Kidney epithelial cell (primary cell): ENCODE measurements around the gene CHPT1. TPM values are rescaled to one million over a fixed set of nuclear protein-coding genes. Genes with fewer than 3 reads are reported as not detected.
"Not testable (repeated sequence)": the region's sequence is repeated elsewhere in the genome, so short reads cannot be mapped to it uniquely, and the experiment has no call there.

Experiments used
- DNase-seq: peaks from one replicate; pipeline ENCODE4 v3.0.0-alpha.2; 2010; ENCODE audit warnings: low read depth
- H3K27me3 ChIP-seq: 2 replicates; pipeline ENCODE4 v1.6.0; 2011; ENCODE audit warnings: low read length; ENCODE audit not compliant: control insufficient read depth, insufficient read depth
- H3K36me3 ChIP-seq: 2 replicates; pipeline ENCODE4 v1.5.1; 2011; ENCODE audit warnings: low read length; ENCODE audit not compliant: control insufficient read depth, insufficient read depth
- H3K4me3 ChIP-seq: 2 replicates; pipeline ENCODE4 v1.5.1; 2011; ENCODE audit warnings: low read depth, mild to moderate bottlenecking, control low read depth, low read length
- CTCF ChIP-seq: IDR thresholded peaks from 2 replicates; pipeline ENCODE4 v1.5.1; 2011; ENCODE audit warnings: mild to moderate bottlenecking, moderate library complexity, low read length, control low read depth, inconsistent platforms; ENCODE audit not compliant: insufficient read depth, poor library complexity, severe bottlenecking
- total RNA-seq: library from RNA; depleted of rRNA; stranded (reverse); fragments of >200 nt; gene quantifications from 2 replicates; pipeline ENCODE4 v1.2.3, GENCODE V29; 2015

Gene CHPT1
- total RNA-seq, 1 donor from 2014 or later, result 16.1 TPM

GRCh38 chr12:101732318-101732717, 34.9 kb downstream of the CHPT1 start:
- TF ChIP-seq CTCF, result no peak
- Histone ChIP-seq H3K4me3 (no peak overlapping the region), H3K27me3 (no peaks in the 10 kb centered on the region), H3K36me3 (no peaks in the 10 kb centered on the region)
- no peak for DNase-seq

- Histone ChIP-seq H3K36me3 (no peaks in the 10 kb centered on the region), H3K4me3 (no peak overlapping the region), H3K27me3 (no peaks in the 10 kb centered on the region)
- peak; percentile 10 for DNase-seq
- no peak for TF ChIP-seq CTCF
Observed at GRCh38 chr12:101733166-101733565, 35.7 kb downstream of the CHPT1 start.

- not testable (repeated sequence) for H3K4me3 ChIP-seq, H3K36me3 ChIP-seq, H3K27me3 ChIP-seq, DNase-seq
Observed at GRCh38 chr12:101734482-101734881, 37.0 kb downstream of the CHPT1 start.

GRCh38 chr12:101737476-101737875, 40.0 kb downstream of the CHPT1 start:
- Histone ChIP-seq H3K36me3 (peaks cover 1% of the 10 kb centered on the region), H3K27me3 (no peaks in the 10 kb centered on the region), H3K4me3 (no peak overlapping the region)
- DNase-seq, result no peak
- TF ChIP-seq CTCF, result no peak

- no peak within 1 kb of the TSS for H3K4me3 ChIP-seq
- no peak for DNase-seq
- H3K36me3 ChIP-seq, result peaks cover 1% of the 10 kb centered on the region
- TF ChIP-seq CTCF, result no peak
- no peaks in the 10 kb centered on the region for H3K27me3 ChIP-seq
Observed at GRCh38 chr12:101738920-101739665, 41.7 kb downstream of the CHPT1 start, which contains the start of gene SYCP3. Gene SYCP3, minus strand, starts transcription at chr12:101739462. Its CDS starts 1,527 bp downstream, at chr12:101737935.

- TF ChIP-seq CTCF, result no peak
- H3K36me3 ChIP-seq, result peaks cover 1% of the 10 kb centered on the region
- H3K27me3 ChIP-seq, result no peaks in the 10 kb centered on the region
- H3K4me3 ChIP-seq, result no peak overlapping the region
- DNase-seq, result no peak
Observed at GRCh38 chr12:101740566-101740965, 43.1 kb downstream of the CHPT1 start.
